Activated CD4-positive, alpha-beta T cell treated with anti-CD3 and anti-CD28 coated beads, Interleukin-10, Interleukin-2, amounts not matched to agents 100 ng/mL and 50 ng/mL, durations not matched to agents 16 hours and 8 hours (primary cell): ENCODE results near the gene CWF19L2.
"Not testable (repeated sequence)": the region's sequence is repeated elsewhere in the genome, so short reads cannot be mapped to it uniquely, and the experiment has no call there.

Experiments
- DNase-seq: peaks from one replicate; pipeline ENCODE4 v3.0.0-alpha.2; 2020

The CWF19L2 gene

GRCh38 chr11:107430525-107430924 is 27.1 kb downstream of the CWF19L2 start:
- DNase-seq: no peak

DNA sequence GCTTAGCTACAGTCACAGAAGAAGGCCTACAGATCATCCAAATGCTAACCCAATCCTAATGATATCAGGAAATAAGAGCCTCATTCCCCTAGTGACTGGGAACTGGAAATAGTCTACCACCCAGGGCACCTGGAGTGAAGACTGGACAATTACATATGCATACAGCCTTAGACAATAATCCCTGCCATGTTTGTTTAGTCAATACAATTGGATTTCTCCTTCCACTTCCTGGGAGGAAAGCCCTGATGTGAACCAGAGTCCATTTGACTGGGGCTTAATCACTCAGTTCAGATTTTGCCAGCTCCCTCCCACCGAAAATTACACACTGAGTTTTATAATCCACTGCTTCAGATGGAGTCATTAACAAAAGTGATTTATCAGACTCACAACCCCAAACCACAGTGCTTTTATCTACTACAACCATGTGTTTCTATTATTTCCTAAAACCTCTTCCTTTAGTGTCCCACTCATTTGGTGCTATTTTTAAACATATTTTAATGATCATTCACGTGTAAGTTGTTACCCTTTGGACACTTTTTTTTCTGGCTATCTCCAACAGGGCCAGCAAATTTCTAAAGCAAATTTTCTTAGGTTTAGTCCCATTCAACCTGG is 29.9 kb downstream of the CWF19L2 start:
- DNase-seq: no peak

GRCh38 chr11:107413352-107413751 is 44.3 kb downstream of the CWF19L2 start:
- no peak for DNase-seq

DNA sequence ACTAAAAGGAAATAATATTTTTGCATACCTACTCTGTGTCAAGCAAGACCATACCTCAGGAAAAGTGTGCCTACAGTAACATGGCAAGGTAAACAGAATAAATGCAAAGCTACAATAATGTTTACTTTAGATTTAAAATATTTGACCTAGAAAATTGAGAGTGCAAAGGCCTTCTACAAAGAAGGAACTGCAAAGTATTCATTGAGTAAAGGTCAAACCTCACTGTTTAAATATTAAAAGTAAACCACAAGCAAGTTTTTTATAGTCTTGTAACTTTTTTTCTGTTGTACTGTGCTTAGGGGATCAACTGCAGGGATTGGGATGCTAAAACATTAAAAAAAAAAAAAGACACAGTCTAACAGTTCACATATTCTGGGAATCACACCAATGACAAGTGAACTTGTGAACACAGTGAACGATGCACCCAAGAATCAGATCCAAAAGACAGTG is 48.8 kb downstream of the CWF19L2 start:
- DNase-seq: no peak

DNA sequence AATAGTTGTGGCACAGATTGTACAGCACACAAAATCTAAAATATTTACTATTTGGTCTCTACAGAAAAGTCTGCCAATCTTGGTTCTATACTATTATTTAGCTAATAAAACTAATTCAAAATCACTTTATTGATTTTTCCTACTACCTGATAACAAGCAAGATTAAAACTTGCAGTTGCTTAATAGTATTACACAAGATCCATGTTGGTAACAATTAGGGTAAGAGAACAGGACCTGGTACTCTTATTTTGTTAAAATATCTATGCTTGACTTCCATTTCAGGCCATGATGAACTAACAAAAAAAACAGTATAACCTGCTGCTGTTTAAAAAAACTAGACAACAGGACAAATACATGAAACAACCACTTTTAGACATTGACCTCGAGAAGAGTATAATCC is 52.4 kb downstream of the CWF19L2 start:
- no peak for DNase-seq

- not testable (repeated sequence) for DNase-seq
Observed at GRCh38 chr11:107401131-107401530, 56.5 kb downstream of the CWF19L2 start.

GRCh38 chr11:107397357-107397756 is 60.3 kb downstream of the CWF19L2 start:
- DNase-seq: no peak

DNA sequence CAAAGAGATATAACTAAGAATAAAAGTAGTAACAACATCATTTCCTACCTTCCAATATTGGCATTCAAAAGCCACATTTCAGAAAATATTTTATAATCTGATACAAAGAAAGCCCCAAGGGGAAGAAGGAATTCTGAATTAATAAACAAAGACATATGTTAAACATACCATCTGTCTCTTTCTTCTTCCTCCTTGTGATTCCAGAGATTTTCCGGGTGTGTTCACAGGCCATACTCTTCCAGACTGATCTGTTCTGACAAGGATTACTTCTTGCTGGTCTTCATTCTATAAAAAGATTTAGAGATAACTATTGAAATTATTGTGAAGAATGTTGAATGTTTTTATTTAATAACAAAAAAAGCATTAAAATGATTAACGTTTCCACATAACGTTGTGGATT is 65.0 kb downstream of the CWF19L2 start:
- DNase-seq: no peak

DNA sequence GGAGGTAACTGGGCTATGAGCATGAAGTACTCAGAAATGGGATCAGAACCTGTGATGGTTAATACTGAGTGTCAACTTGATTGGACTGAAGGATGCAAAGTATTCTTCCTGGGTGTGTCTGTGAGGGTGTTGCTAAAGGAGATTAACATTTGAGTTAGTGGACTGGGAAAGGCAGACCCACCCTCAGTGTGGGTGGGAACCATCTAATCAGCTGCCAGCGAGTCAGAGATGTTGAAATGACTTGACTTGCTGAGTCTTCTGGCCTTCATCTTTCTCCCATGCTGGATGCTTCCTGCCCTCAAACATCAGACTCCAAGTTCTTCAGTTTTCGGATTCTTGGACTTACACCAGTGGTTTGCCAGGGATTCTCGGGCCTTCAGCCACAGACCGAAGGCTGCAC is 66.9 kb downstream of the CWF19L2 start:
- not testable (repeated sequence) for DNase-seq

GRCh38 chr11:107387666-107388065 is 70.0 kb downstream of the CWF19L2 start:
- no peak for DNase-seq

- no peak for DNase-seq
Observed at GRCh38 chr11:107385361-107385981, 72.2 kb downstream of the CWF19L2 start.

DNA sequence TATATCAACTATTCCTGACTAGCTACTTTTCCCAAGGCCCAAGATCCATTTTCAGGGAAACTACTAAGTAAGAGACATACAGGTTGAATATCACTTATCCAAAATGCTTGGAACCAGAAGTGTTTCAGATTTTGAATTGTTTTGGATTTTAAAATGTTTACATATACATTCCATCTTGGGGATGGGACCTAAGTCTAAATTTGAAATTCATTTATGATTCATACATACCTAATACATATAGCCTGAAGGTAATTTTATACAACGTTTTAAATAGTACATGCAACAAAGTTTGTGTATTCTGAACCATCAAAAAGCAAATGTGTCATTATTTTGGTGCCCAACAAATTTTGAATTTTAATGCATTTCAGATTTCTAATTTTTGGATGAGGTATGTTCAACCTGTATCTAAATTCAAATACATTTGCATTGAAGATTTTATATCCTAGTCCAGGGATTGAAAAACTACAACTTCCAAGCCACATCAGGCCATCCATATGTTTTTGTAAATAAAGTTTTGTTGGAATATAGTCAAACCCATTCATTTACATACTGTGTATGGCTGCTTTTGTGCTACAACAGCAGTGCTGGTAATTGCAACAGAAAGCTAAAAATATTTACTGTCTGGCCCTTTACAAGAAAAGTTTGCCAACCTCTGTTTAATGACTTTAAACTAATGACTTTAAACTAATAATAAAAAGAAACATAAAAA is 73.3 kb downstream of the CWF19L2 start:
- no peak for DNase-seq

DNA sequence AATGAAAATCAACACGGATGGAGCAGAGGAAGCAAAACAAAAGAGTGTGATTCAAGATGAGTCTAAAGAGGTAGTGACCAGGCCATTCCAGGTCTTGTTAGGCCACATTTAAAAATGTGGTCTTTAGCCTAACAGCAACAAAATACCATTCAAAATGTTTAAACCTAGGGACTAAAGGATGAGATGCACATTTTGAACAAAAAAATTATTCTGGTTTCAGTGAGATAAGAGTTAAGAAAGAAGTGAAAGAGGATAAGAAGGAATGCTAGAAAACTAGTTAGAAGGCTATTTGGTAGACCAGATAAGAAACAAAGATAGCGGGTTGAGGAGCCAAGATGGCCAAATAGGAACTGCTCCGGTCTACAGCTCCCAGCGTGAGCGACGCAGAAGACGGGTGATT is 85.2 kb downstream of the CWF19L2 start:
- no peak for DNase-seq

DNA sequence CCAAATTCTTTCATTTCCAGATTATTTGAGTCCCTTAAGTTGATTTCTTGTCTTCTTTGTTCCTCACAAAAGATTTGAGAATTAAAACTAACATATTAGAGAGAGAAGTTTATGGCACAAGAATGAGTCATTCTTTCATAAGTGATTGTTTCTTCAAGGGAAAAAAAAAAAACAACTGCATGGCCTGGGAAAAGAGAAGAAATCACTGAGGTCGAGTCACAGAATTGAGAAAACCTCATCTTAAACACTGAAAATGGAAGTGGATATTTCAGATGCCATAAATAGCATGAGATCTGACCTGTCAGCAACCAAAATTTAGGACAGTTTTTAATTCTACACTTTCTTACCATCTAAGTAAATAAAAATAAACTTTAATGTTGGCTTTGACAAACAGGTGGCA is 87.2 kb downstream of the CWF19L2 start:
- no peak for DNase-seq

GRCh38 chr11:107359701-107360100 is 97.9 kb downstream of the CWF19L2 start:
- DNase-seq: no peak

DNA sequence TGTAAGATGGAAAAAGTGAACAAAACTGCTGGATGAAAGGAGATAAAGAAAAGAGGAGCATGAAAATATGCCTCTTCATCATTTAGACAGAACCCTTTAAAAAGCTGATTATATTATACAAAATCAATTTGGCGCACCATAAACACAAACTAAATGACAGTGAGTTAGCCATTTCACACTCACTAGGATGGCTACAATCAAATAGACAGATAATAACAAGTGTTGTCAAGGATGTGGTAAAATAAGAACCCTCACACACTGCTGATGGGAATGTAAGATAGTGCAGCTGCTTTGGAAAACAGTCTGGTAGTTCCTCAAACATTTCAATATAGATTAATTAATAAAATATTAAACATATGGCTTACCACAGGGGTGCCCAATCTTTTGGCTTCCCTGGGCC is 99.7 kb downstream of the CWF19L2 start:
- no peak for DNase-seq

DNA sequence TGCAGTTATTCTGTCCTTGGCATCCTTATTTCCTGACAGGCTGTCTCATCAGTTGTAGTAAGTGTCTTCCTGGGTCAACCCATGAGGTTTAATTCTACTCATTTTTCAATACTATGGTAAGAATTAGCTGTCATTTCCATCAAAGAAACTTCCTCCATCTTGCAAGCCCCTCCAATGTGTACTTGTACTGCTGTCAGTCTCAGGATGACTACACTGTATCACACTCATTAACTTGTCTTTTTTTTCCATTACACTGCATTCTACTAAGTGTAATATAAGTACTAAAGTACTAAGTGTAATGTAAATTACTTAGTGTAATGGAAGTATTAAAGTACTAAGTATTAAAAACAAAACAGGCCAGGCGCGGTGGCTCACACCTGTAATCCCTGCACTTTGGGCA is 102.8 kb downstream of the CWF19L2 start:
- peak; percentile 22 for DNase-seq

GRCh38 chr11:107337917-107338316 is 119.7 kb downstream of the CWF19L2 start:
- no peak for DNase-seq

DNA sequence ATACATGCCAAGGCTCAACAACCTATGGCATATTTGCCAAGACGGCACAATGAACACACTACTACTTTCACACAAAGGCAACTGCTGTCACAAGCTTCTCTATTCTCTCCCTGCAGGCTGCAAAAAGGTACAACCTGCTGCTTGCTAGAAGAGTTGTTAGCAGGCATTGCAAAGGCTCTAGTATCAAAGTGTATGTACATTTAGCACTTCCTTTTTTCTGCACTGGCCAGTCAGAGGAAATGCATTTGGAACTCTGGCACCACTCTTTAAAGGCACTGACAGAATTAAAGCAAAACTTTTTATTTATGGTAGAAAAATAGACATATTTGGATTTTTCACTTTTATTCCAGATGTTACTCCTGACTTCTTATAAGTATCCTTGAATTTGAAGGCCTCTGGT is 125.9 kb downstream of the CWF19L2 start:
- no peak for DNase-seq

DNA sequence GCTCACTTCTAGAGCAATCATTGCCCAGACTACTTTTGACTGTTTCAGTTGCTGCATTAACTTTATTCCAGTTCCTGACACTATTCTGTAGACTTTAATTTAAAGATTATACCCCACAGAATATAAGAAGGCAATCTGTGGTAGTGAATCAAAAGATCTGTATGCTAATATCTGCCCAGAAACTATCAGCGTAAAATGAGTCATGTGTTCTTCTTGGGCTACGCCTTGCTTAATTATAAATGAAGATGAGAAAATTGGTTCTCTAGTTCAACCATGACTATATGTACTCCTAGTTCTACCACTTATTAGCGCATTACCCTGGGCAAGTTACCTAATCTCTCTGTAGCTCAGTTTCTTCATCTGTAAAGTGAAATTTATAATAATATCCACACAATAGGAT is 128.5 kb downstream of the CWF19L2 start:
- no peak for DNase-seq

- no peak for DNase-seq
Observed at GRCh38 chr11:107316426-107316825, 141.2 kb downstream of the CWF19L2 start.

DNA sequence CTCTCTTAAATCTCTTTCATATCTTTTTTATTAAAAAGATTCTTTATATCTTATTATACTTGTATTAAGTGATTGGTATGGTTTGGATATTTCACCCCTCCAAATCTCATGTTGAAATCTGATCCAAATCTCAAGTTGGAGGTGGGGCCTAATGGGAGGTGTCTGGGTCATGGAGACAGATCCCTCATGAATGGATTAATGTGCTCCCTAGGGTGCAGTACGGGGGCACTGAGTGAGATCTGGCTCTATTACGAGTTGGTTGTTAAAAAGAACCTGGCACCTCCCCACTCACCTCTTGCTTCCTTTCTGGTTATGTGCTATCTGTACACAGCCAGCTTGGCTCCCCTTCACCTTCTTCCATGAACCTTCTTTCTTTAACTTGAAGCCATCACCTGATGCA is 149.6 kb downstream of the CWF19L2 start:
- no peak for DNase-seq

- DNase-seq: no peak
Observed at GRCh38 chr11:107301878-107302277, 155.7 kb downstream of the CWF19L2 start.

- no peak for DNase-seq
Observed at GRCh38 chr11:107293677-107294344, 163.8 kb downstream of the CWF19L2 start.
